Stimulated activated CD4-positive, alpha-beta T cell treated with anti-CD3 and anti-CD28 coated beads, Interleukin-4, amount 100 ng/mL, for 48 hours (primary cell): ENCODE results near the gene GFM2.
"Not testable (repeated sequence)": the region's sequence is repeated elsewhere in the genome, so short reads cannot be mapped to it uniquely, and the experiment has no call there.

Source experiments
- DNase-seq, 2 donors: peaks; one replicate each; pipeline ENCODE4 v3.0.0-alpha.2; 2020; ENCODE audit warnings: low read depth in 2 of 2

Gene GFM2

GRCh38 chr5:74766849-74767578 lies at the start of gene GFM2, which contains the start of gene NSA2:
Gene GFM2, minus strand, starts transcription at chr5:74767117. Its CDS starts 3,375 bp downstream, at chr5:74763742.
Gene NSA2, plus strand, starts transcription at chr5:74767249. Its CDS starts 112 bp downstream, at chr5:74767361.
- DNase-seq: peak; percentile 87 to 91

- DNase-seq: no peak
These were observed 44.0 kb upstream of the GFM2 start for GRCh38 chr5:74810915-74811314.

GRCh38 chr5:74801941-74802340 lies 35.0 kb upstream of the GFM2 start:
- no peak for DNase-seq

- no peak for DNase-seq
These were observed 34.3 kb upstream of the GFM2 start for GRCh38 chr5:74801197-74801596.

GRCh38 chr5:74798977-74799911 lies 32.3 kb upstream of the GFM2 start:
- no peak for DNase-seq

GRCh38 chr5:74791669-74792068 lies 24.8 kb upstream of the GFM2 start:
- not testable (repeated sequence) for DNase-seq

GRCh38 chr5:74787424-74787823 lies 20.5 kb upstream of the GFM2 start:
- DNase-seq: no peak

GRCh38 chr5:74786851-74787250 lies 19.9 kb upstream of the GFM2 start:
- DNase-seq: no peak

- no peak for DNase-seq
These were observed 11.7 kb upstream of the GFM2 start for GRCh38 chr5:74778609-74779008.

- DNase-seq: no peak
These were observed 5.4 kb upstream of the GFM2 start for GRCh38 chr5:74772359-74772758.

GRCh38 chr5:74767579-74767913 lies 629 bp upstream of the GFM2 start:
- no peak for DNase-seq

GRCh38 chr5:74766418-74766848 lies 484 bp downstream of the GFM2 start:
- no peak for DNase-seq

GRCh38 chr5:74765929-74766328 lies 988 bp downstream of the GFM2 start:
- no peak for DNase-seq

GRCh38 chr5:74765201-74765600 lies 1.7 kb downstream of the GFM2 start:
- no peak for DNase-seq

GRCh38 chr5:74763504-74763903 lies 3.4 kb downstream of the GFM2 start:
- DNase-seq: no peak

- DNase-seq: peak in 1 of 2 donors; percentile 22
These were observed 4.3 kb downstream of the GFM2 start for GRCh38 chr5:74762599-74762998.

GRCh38 chr5:74761241-74761640 lies 5.7 kb downstream of the GFM2 start:
- DNase-seq: no peak

GRCh38 chr5:74748742-74749141 lies 18.2 kb downstream of the GFM2 start:
- DNase-seq: not testable (repeated sequence)

- DNase-seq: no peak
These were observed 28.5 kb downstream of the GFM2 start for GRCh38 chr5:74738406-74738805.

GRCh38 chr5:74736759-74737158 lies 30.2 kb downstream of the GFM2 start:
- DNase-seq: no peak

GRCh38 chr5:74725331-74725730 lies 41.6 kb downstream of the GFM2 start:
- DNase-seq: no peak

GRCh38 chr5:74722271-74722670 lies 44.6 kb downstream of the GFM2 start:
- DNase-seq: no peak

- no peak for DNase-seq
These were observed 49.3 kb downstream of the GFM2 start for GRCh38 chr5:74717596-74717995.
